Upper lobe of right lung (tissue), 1 donor: ENCODE measurements around the gene RXRA. TPM values are rescaled to one million over a fixed set of nuclear protein-coding genes. Genes with fewer than 3 reads are reported as not detected.
A peak's percentile ranks its signal among the peaks of the same experiment; 100 is the strongest.

Experiments used
- ATAC-seq: fragments of 200-7000 bp; cut with Tn5 transposase; one replicate; pipeline ENCODE4 v1.9.1; 2020; ENCODE audit warnings: mild to moderate bottlenecking, moderate library complexity
- DNase-seq: peaks from one replicate; pipeline ENCODE4 v3.0.0-alpha.2; 2020
- H3K27ac ChIP-seq: fragments of 200-600 bp; one replicate; pipeline ENCODE4 v1.8.0; 2022
- H3K27me3 ChIP-seq: fragments of 200-600 bp; one replicate; pipeline ENCODE4 v1.8.0; 2022; ENCODE audit warnings: mild to moderate bottlenecking
- H3K36me3 ChIP-seq: fragments of 200-600 bp; one replicate; pipeline ENCODE4 v1.8.0; 2022
- H3K4me1 ChIP-seq: fragments of 200-600 bp; one replicate; pipeline ENCODE4 v1.8.0; 2022
- H3K4me3 ChIP-seq: fragments of 200-600 bp; one replicate; pipeline ENCODE4 v1.8.0; 2022; ENCODE audit warnings: mild to moderate bottlenecking
- H3K9me3 ChIP-seq: fragments of 200-600 bp; one replicate; pipeline ENCODE4 v1.8.0; 2022
- intact Hi-C: fragments of 100-400 bp; cut with DNase I; formaldehyde crosslinking; loops from one replicate; pipeline ENCODE4 v1.11.0; 2022
- total RNA-seq: library from RNA; stranded (reverse); fragmentation: NEBNext Ultra II Directional; extraction: Animal tissue kit (Norgen Biotek cat#: 25700); gene quantifications from one replicate; pipeline ENCODE4 v1.2.1, GENCODE V29; 2021
- TF ChIP-seq, protein P1 (sequence below): fragments of 200-600 bp; IDR thresholded peaks from one replicate; pipeline ENCODE4 v1.8.0; 2022; ENCODE audit warnings: antibody characterized with exemption
- donor health status: DM: no; HTN: yes; CAD: no; lungs with severe emphysema.

RXRA gene
- total RNA-seq, 1 donor from 2014 or later, result 80.6 TPM

DNA sequence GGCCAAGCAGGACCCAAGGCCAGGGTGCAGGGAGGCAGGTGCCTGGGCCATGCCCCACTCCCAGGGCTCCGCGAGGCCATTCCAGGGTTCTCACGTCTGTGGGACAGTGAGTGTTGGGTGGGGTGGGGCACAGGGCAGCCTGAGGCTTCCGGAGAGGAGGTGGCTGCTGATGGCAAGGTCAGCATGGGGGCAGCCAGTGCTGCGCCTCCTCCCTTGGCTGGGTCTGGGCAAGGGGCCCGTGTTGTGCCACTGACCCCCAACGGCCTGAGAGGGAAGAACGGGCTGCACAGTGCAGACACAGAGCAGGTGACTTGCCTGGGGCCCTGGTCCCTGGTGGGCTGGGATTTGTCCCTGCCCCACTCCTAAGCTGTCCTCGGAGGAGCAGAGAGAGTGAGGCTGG is 82.1 kb downstream of the RXRA start:
- peaks cover 97% of the 10 kb centered on the region for H3K4me1 ChIP-seq
- no peak for DNase-seq

DNA sequence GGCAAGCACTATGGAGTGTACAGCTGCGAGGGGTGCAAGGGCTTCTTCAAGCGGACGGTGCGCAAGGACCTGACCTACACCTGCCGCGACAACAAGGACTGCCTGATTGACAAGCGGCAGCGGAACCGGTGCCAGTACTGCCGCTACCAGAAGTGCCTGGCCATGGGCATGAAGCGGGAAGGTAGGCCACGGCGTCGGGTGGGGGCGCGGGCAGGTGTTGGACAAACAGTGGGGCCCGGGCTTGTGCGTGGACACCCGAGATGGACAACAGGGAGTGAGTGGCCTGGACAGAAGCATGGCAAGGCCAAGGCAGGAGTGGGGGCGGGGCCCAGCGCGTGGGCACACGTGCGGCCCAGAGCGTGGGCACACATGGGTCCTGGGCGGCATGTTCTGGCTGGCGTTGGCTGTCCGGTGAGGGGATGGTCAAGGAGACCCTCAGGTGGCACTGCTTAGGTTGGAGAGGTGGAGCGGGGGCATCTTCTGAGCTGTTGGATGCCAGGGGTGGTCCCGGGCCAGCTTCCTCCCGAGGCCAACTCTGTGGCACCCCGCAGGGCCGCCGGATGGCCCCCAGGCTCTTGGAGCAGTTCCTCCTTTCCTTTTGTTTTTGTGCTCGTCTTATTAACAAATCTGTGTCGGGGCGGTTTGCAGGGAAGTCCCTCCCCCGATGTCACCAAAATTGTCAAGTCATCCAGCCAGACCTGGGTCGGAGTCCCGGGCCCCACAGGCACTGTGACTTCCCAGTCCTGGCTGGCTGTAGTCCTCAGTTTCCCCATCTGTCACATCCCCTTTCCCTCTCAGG is 82.9 kb downstream of the RXRA start:
- Histone ChIP-seq H3K9me3 (no peaks in the 10 kb centered on the region), H3K4me1 (peaks cover 97% of the 10 kb centered on the region), H3K27ac (peak overlapping the region; percentile 51), H3K27me3 (no peaks in the 10 kb centered on the region), H3K36me3 (peaks cover 9% of the 10 kb centered on the region), H3K4me3 (no peak overlapping the region)
- no peak for ATAC-seq
- TF ChIP-seq, protein P1, sequence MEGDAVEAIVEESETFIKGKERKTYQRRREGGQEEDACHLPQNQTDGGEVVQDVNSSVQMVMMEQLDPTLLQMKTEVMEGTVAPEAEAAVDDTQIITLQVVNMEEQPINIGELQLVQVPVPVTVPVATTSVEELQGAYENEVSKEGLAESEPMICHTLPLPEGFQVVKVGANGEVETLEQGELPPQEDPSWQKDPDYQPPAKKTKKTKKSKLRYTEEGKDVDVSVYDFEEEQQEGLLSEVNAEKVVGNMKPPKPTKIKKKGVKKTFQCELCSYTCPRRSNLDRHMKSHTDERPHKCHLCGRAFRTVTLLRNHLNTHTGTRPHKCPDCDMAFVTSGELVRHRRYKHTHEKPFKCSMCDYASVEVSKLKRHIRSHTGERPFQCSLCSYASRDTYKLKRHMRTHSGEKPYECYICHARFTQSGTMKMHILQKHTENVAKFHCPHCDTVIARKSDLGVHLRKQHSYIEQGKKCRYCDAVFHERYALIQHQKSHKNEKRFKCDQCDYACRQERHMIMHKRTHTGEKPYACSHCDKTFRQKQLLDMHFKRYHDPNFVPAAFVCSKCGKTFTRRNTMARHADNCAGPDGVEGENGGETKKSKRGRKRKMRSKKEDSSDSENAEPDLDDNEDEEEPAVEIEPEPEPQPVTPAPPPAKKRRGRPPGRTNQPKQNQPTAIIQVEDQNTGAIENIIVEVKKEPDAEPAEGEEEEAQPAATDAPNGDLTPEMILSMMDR, result no peak
- intact Hi-C loops, result no loop called here
- DNase-seq, result no peak

More for the DNA sequence above, 82.1 kb downstream of the RXRA start:
- Histone ChIP-seq H3K27ac (peak overlapping the region; percentile 61), H3K4me3 (no peak overlapping the region), H3K36me3 (peaks cover 9% of the 10 kb centered on the region), H3K27me3 (no peaks in the 10 kb centered on the region), H3K9me3 (no peaks in the 10 kb centered on the region)
- no peak for ATAC-seq
- TF ChIP-seq, protein P1, result no peak
- intact Hi-C loops, result no loop called here

DNA sequence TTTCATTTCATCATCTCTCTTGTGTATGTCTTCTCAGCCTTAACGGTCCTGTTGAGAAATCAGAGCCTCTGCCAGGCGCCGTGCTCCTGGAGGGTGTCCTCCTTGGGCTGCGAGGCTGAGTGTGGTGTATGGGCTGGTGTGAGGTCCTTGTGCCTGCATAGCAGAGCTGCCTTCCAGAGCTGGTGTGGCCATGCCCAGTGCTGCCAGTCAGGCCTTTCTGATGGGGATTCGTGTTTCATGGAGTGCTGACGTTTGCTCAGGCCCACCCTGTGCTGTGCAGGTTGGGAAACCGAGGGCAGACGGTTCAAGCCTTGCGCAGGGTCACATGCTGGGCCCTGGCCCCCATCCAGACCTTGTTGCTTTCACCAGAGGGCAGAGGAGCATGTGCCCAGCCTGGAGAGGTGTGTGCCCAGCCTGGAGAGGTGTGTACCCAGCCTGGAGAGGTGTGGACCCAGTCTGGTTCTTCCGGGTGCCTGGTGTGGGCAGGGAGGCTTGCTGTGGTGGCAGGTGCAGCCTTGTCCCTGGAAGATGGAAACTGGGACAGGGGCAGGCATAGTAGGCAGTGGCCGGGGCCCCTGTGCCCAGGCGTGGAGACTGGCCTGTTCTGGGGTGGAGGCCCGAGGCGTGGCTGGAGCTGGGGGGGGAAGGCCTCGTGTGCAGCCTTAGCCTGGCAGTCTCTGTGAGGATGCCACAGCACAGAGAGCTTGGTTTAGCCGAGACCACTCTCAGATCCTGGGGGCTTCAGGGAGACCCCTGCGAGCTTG is 84.0 kb downstream of the RXRA start:
- peaks cover 9% of the 10 kb centered on the region for H3K36me3 ChIP-seq
- DNase-seq (peak; percentile 92), ATAC-seq (peak; percentile 63)
- intact Hi-C loops, result no loop called here
- H3K9me3 ChIP-seq, result no peaks in the 10 kb centered on the region
- H3K27ac ChIP-seq, result peak overlapping the region; percentile 51
- H3K4me1 ChIP-seq, result peaks cover 92% of the 10 kb centered on the region
- no peaks in the 10 kb centered on the region for H3K27me3 ChIP-seq
- TF ChIP-seq, protein P1, result no peak
- no peak overlapping the region for H3K4me3 ChIP-seq

DNA sequence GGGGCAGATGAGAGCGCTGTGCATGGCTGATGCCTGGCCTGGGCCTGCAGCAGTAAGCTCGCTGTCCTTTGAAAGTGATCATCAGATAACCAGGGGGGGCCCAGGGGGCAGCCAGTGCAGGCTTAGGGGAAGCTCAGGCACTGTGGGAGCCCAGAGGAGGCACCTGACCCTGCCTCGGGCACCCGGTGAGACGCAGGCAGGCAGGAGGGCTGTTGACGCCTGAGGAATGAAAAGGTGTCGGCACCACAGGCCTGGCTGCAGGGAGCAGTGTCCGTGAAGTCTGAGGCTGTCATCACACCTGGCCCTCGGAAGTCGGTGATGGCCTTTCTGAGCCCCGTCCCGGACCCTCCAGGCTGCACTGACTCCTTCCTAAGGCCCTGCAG is 84.6 kb downstream of the RXRA start:
- ATAC-seq (no peak), DNase-seq (no peak)
- no peak overlapping the region for H3K4me3 ChIP-seq
- H3K9me3 ChIP-seq, result no peaks in the 10 kb centered on the region
- TF ChIP-seq, protein P1, result no peak
- no peaks in the 10 kb centered on the region for H3K27me3 ChIP-seq
- no peak overlapping the region for H3K27ac ChIP-seq
- peaks cover 9% of the 10 kb centered on the region for H3K36me3 ChIP-seq
- peaks cover 86% of the 10 kb centered on the region for H3K4me1 ChIP-seq
- intact Hi-C loops, result no loop called here

DNA sequence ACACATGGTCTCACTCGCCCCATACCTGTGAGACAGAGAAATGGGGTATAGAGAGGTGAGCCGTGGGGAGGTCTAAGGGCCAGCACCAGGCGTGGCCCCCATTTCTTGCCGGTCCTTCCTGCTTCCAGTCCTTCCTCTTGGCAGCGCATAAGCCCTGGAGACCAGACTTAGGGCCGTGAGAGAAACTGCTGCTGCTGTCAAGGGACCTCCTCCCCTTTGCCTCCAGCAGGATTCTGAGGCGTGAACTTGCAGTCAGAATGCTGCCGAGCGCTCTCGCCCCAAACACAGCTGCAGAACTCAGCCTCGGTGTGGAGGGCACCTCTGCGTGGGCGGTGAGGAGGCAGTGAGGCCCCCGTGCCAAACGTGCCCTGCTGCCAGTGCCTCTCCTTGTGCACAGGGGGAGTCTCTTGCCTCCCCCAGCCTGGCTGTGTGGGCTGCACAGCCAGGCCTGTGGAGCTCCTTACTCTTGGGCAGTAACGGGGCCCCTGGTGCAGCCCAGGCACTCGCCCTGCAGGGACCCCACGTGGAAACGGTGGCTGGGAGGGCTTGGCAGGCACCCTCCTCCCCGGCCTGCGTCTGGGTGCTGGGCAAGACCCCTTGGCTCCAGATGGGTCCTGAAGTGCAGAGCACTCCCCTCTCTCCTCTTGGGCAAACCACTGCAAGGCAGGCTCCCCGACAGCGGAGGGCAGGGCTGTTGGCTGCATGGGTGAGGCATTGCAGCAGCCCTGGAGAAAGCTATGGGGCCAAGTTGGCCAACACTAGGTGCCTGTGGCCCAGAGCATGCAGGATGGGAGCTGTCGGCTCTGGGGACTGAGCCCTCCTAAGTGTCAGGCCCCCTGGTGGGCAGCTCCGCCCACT is 85.4 kb downstream of the RXRA start:
- no peak for DNase-seq
- Histone ChIP-seq H3K4me3 (no peak overlapping the region), H3K36me3 (peaks cover 11% of the 10 kb centered on the region), H3K27ac (no peak overlapping the region), H3K9me3 (no peaks in the 10 kb centered on the region), H3K27me3 (no peaks in the 10 kb centered on the region), H3K4me1 (peaks cover 78% of the 10 kb centered on the region)
- no peak for ATAC-seq
- TF ChIP-seq, protein P1, result no peak
- intact Hi-C loops, result no loop called here
